Endodermal cell (in vitro differentiated cells): ENCODE measurements around the gene GSDME. TPM values are rescaled to one million over a fixed set of nuclear protein-coding genes. Genes with fewer than 3 reads are reported as not detected.
A peak's percentile ranks its signal among the peaks of the same experiment; 100 is the strongest.

Experiments
- DNase-seq: peaks from one replicate; pipeline ENCODE4 v3.0.0-alpha.2; 2017
- H3K27ac ChIP-seq: 2 replicates; pipeline ENCODE4 v1.5.1; 2013; ENCODE audit warnings: mild to moderate bottlenecking, low read depth, low read length, moderate library complexity
- H3K27me3 ChIP-seq: 2 replicates; pipeline ENCODE4 v1.6.1; 2013; ENCODE audit warnings: mild to moderate bottlenecking, low read length, moderate library complexity; ENCODE audit not compliant: insufficient read depth, control insufficient read depth, poor library complexity, severe bottlenecking
- H3K36me3 ChIP-seq: 2 replicates; pipeline ENCODE4 v1.7.0; 2013; ENCODE audit warnings: mild to moderate bottlenecking, low read length, moderate library complexity; ENCODE audit not compliant: control insufficient read depth, insufficient read depth
- H3K4me1 ChIP-seq: one replicate; pipeline ENCODE4 v1.7.0; 2013; ENCODE audit warnings: low read length; ENCODE audit not compliant: control insufficient read depth, insufficient read depth
- H3K4me3 ChIP-seq: 2 replicates; pipeline ENCODE4 v1.5.1; 2013; ENCODE audit warnings: mild to moderate bottlenecking, low read length, moderate library complexity
- H3K9ac ChIP-seq: 2 replicates; pipeline ENCODE4 v1.6.1; 2013; ENCODE audit warnings: mild to moderate bottlenecking, low read length, moderate library complexity; ENCODE audit not compliant: poor library complexity, severe bottlenecking; ENCODE audit errors: extremely low read depth
- H3K9me3 ChIP-seq: 2 replicates; pipeline ENCODE4 v1.6.1; 2013; ENCODE audit warnings: mild to moderate bottlenecking, low read length, moderate library complexity; ENCODE audit not compliant: control insufficient read depth
- H3K27ac Mint-ChIP-seq: 2 replicates; pipeline ENCODE4 v1.8.0; 2020; ENCODE audit warnings: mixed read lengths
- H3K27me3 Mint-ChIP-seq: 2 replicates; pipeline ENCODE4 v1.8.0; 2021; ENCODE audit warnings: mild to moderate bottlenecking, mixed read lengths; ENCODE audit not compliant: insufficient read depth
- H3K36me3 Mint-ChIP-seq: 2 replicates; pipeline ENCODE4 v1.8.0; 2020; ENCODE audit warnings: low read depth, mixed read lengths
- H3K4me1 Mint-ChIP-seq: 2 replicates; pipeline ENCODE4 v1.8.0; 2020; ENCODE audit warnings: mixed read lengths
- H3K4me3 Mint-ChIP-seq: 2 replicates; pipeline ENCODE4 v1.8.0; 2020; ENCODE audit warnings: mild to moderate bottlenecking, moderate library complexity, mixed read lengths
- H3K9me3 Mint-ChIP-seq: 2 replicates; pipeline ENCODE4 v1.8.0; 2020; ENCODE audit warnings: mild to moderate bottlenecking, mixed read lengths
- whole genome bisulfite sequencing, 2 experiments: methylation state at CpG; one replicate each; pipeline versions ENCODE4 v1.1.5 to v1.1.7; 2013; ENCODE audit warnings: missing lambda C conversion rate in 2 of 2, mixed read lengths in 1 of 2; ENCODE audit not compliant: insufficient coverage in 1 of 2, insufficient read length in 1 of 2; 5-methylcytosine and 5-hydroxymethylcytosine counted together
- total RNA-seq, 2 donors: library from RNA; stranded (reverse); fragmentation: NEBNext Ultra II Directional in 1 of 2; extraction: Animal tissue kit (Norgen Biotek cat#: 25700) in 1 of 2; gene quantifications; 2 replicates in 1 of 2; 3 replicates in 1 of 2; pipeline ENCODE4 v1.2.1, GENCODE V29; 2021
- TF ChIP-seq, protein P1 (sequence below): fragments of 200-600 bp; sonication (generic); conservative IDR thresholded peaks from 2 replicates; pipeline ENCODE4 v1.5.0; 2021; ENCODE audit warnings: antibody characterized with exemption, mild to moderate bottlenecking

GSDME gene
- total RNA-seq, 2 donors from 2014 or later = 8.9 to 17.9 TPM

DNA sequence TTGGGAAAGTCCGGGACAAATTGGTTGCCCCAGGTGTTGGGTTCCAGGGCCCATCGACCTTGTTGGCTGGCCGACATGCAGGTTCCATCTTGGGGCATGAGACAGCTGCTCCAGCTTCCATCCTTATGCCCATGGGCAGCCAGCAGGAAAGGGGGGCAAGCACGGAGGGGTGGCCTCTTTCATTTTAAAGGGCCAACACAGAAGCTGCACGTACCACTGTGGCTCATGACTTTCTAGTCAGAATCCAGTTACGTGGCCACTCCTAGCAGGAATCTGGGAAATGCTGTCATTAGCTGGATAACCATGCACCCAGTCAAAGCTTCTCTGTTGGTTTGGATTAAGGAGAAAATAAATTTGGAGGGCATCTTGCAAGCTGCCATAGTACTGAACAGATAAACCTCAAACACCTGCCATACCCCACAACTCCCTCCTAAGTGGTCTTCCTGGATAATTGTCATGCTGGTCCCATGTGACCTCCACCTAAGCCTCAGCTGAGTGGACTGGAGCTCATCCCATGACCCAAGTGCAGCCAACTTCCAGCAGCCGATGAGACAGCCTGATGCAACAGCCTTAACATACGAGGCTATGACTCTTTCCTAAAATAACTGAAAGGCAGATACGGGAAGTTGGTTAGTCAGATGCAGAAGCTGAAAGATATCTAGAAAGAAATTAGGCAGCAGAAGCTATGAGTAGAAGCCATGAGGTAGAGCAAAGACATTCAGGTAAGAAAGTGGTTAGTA is 21.4 kb upstream of the GSDME start:
- Histone ChIP-seq H3K4me1 (no peaks in the 10 kb centered on the region), H3K27ac (no peak overlapping the region), H3K9ac (no peak overlapping the region), H3K4me3 (no peak overlapping the region), H3K36me3 (no peaks in the 10 kb centered on the region), H3K9me3 (peaks cover 8% of the 10 kb centered on the region), H3K27me3 (no peaks in the 10 kb centered on the region)
- H3K4me3 Mint-ChIP-seq = no peak overlapping the region
- H3K27me3 Mint-ChIP-seq = no peaks in the 10 kb centered on the region
- H3K4me1 Mint-ChIP-seq = no peaks in the 10 kb centered on the region
- TF ChIP-seq, protein P1, sequence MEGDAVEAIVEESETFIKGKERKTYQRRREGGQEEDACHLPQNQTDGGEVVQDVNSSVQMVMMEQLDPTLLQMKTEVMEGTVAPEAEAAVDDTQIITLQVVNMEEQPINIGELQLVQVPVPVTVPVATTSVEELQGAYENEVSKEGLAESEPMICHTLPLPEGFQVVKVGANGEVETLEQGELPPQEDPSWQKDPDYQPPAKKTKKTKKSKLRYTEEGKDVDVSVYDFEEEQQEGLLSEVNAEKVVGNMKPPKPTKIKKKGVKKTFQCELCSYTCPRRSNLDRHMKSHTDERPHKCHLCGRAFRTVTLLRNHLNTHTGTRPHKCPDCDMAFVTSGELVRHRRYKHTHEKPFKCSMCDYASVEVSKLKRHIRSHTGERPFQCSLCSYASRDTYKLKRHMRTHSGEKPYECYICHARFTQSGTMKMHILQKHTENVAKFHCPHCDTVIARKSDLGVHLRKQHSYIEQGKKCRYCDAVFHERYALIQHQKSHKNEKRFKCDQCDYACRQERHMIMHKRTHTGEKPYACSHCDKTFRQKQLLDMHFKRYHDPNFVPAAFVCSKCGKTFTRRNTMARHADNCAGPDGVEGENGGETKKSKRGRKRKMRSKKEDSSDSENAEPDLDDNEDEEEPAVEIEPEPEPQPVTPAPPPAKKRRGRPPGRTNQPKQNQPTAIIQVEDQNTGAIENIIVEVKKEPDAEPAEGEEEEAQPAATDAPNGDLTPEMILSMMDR = no peak
- H3K27ac Mint-ChIP-seq = no peak overlapping the region
- WGBS, 2 experiments = 91 to 92% methylated on average over 9 of the region's 9 CpGs
- peaks cover 11% of the 10 kb centered on the region for H3K9me3 Mint-ChIP-seq
- H3K36me3 Mint-ChIP-seq = peaks cover 4% of the 10 kb centered on the region
- peak; percentile 9 for DNase-seq

DNA sequence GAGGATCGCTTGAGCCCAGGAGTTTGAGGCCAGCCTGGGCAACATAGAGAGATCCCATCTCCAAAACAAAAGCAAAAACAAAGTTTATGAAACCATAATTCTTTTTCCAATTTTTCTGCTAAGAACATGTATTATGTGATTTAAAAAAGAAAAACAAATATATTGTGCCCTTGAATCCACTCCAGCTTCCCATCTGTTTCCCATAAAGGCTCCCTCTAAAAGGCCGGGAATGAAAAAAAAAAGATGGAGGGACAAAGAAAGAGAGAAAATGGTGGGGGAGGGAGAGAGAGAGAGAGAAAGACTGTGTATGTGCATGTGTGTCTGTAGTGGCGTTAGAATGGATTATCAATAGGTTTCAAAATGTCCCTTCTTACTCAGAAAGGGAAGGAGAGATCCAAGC is 20.5 kb upstream of the GSDME start:
- no peak for DNase-seq
- Histone ChIP-seq H3K4me3 (no peak overlapping the region), H3K4me1 (no peaks in the 10 kb centered on the region), H3K9me3 (peaks cover under 1% of the 10 kb centered on the region), H3K36me3 (no peaks in the 10 kb centered on the region), H3K9ac (no peak overlapping the region), H3K27ac (no peak overlapping the region), H3K27me3 (no peaks in the 10 kb centered on the region)
- Mint-ChIP-seq H3K4me1 (no peaks in the 10 kb centered on the region), H3K36me3 (no peaks in the 10 kb centered on the region), H3K9me3 (peaks cover 2% of the 10 kb centered on the region), H3K27ac (no peak overlapping the region), H3K27me3 (no peaks in the 10 kb centered on the region), H3K4me3 (no peak overlapping the region)
- WGBS, 2 experiments = 92% methylated on average over 3 of the region's 3 CpGs; no CpG with 5 or more reads in 1 of the 2 experiments
- TF ChIP-seq, protein P1 = no peak

DNA sequence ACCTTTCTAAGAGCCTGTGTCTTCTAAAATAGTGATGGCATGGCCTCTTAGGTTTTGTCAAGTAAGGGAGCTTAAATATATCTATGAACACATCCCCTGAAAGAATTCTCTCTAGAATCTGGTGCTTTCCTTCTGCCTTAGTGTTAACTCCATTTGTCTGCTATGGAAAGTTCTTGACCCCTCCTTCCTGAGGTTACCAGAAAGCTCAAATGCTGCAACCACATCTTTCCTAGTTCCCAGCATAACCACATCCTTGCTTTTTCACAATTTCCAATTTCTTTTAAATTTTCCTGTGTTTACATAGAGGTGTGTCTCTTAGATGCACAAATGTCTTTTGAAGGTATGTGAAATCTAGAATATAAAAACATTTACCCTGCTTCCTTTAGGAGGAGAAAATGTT is 16.4 kb upstream of the GSDME start:
- TF ChIP-seq, protein P1 = no peak
- no peak for DNase-seq
- no peaks in the 10 kb centered on the region for H3K9me3 ChIP-seq
- no peaks in the 10 kb centered on the region for H3K9me3 Mint-ChIP-seq
- no peaks in the 10 kb centered on the region for H3K4me1 ChIP-seq
- no peaks in the 10 kb centered on the region for H3K27me3 ChIP-seq
- H3K27ac ChIP-seq = no peak overlapping the region
- H3K9ac ChIP-seq = no peak overlapping the region
- peaks cover 7% of the 10 kb centered on the region for H3K27me3 Mint-ChIP-seq
- H3K36me3 Mint-ChIP-seq = no peaks in the 10 kb centered on the region
- no peak overlapping the region for H3K27ac Mint-ChIP-seq
- no peak overlapping the region for H3K4me3 ChIP-seq
- H3K4me3 Mint-ChIP-seq = no peak overlapping the region
- H3K36me3 ChIP-seq = no peaks in the 10 kb centered on the region
- H3K4me1 Mint-ChIP-seq = no peaks in the 10 kb centered on the region
